ENCODE data around the gene HAS3.

Gene HAS3

GRCh38 chr16:69093974-69094373 is 11.5 kb upstream of the HAS3 start:
- Histone ChIP-seq H3K27ac (ENCODE audit: low read length) (no peak overlapping the region), H3K36me3 (ENCODE audit: control insufficient read depth, insufficient read depth, low read length) (no peaks in the 10 kb centered on the region), H3K27me3 (ENCODE audit: control insufficient read depth, insufficient read depth, low read length) (no peaks in the 10 kb centered on the region), H3K9me3 (ENCODE audit: control insufficient read depth, insufficient read depth, low read length) (no peaks in the 10 kb centered on the region), H3K4me3 (ENCODE audit: low read length) (no peak overlapping the region), H3K4me1 (ENCODE audit: control insufficient read depth, insufficient read depth, low read length) (peaks cover 6% of the 10 kb centered on the region)
- no peak for DNase-seq (ENCODE audit: low read depth, low spot score)
- WGBS (ENCODE audit: insufficient coverage, insufficient read length) = no CpG with 5 or more reads among the region's 3 CpGs

- H3K4me3 ChIP-seq (ENCODE audit: low read length) = no peak overlapping the region
- H3K27me3 ChIP-seq (ENCODE audit: control insufficient read depth, insufficient read depth, low read length) = no peaks in the 10 kb centered on the region
- H3K9me3 ChIP-seq (ENCODE audit: control insufficient read depth, insufficient read depth, low read length) = no peaks in the 10 kb centered on the region
- H3K27ac ChIP-seq (ENCODE audit: low read length) = no peak overlapping the region
- no CpG with 5 or more reads among the region's 5 CpGs for WGBS (ENCODE audit: insufficient coverage, insufficient read length)
- no peak for DNase-seq (ENCODE audit: low read depth, low spot score)
- no peaks in the 10 kb centered on the region for H3K36me3 ChIP-seq (ENCODE audit: control insufficient read depth, insufficient read depth, low read length)
- H3K4me1 ChIP-seq (ENCODE audit: control insufficient read depth, insufficient read depth, low read length) = 0 out of 2 replicates have a peak, but pooled peaks cover 4% of the 10 kb centered on the region
Observed at GRCh38 chr16:69094501-69094900, 11.0 kb upstream of the HAS3 start.

GRCh38 chr16:69095193-69095592 is 10.3 kb upstream of the HAS3 start:
- no peak overlapping the region for H3K27ac ChIP-seq (ENCODE audit: low read length)
- peaks cover 4% of the 10 kb centered on the region; the same call in 1 of the 2 replicates for H3K4me1 ChIP-seq (ENCODE audit: control insufficient read depth, insufficient read depth, low read length)
- WGBS (ENCODE audit: insufficient coverage, insufficient read length) = no CpG with 5 or more reads among the region's 6 CpGs
- no peaks in the 10 kb centered on the region for H3K36me3 ChIP-seq (ENCODE audit: control insufficient read depth, insufficient read depth, low read length)
- H3K4me3 ChIP-seq (ENCODE audit: low read length) = no peak overlapping the region
- H3K27me3 ChIP-seq (ENCODE audit: control insufficient read depth, insufficient read depth, low read length) = no peaks in the 10 kb centered on the region
- DNase-seq (ENCODE audit: low read depth, low spot score) = no peak
- H3K9me3 ChIP-seq (ENCODE audit: control insufficient read depth, insufficient read depth, low read length) = no peaks in the 10 kb centered on the region

- no CpG with 5 or more reads among the region's 11 CpGs for WGBS (ENCODE audit: insufficient coverage, insufficient read length)
- no peak overlapping the region for H3K4me3 ChIP-seq (ENCODE audit: low read length)
- H3K27me3 ChIP-seq (ENCODE audit: control insufficient read depth, insufficient read depth, low read length) = no peaks in the 10 kb centered on the region
- H3K4me1 ChIP-seq (ENCODE audit: control insufficient read depth, insufficient read depth, low read length) = peaks cover 13% of the 10 kb centered on the region
- H3K36me3 ChIP-seq (ENCODE audit: control insufficient read depth, insufficient read depth, low read length) = no peaks in the 10 kb centered on the region
- H3K27ac ChIP-seq (ENCODE audit: low read length) = no peak overlapping the region
- H3K9me3 ChIP-seq (ENCODE audit: control insufficient read depth, insufficient read depth, low read length) = no peaks in the 10 kb centered on the region
- no peak for DNase-seq (ENCODE audit: low read depth, low spot score)
Observed at GRCh38 chr16:69100071-69100691, 5.3 kb upstream of the HAS3 start.

- no peak for DNase-seq (ENCODE audit: low read depth, low spot score)
- Histone ChIP-seq H3K27ac (ENCODE audit: low read length) (no peak overlapping the region), H3K9me3 (ENCODE audit: control insufficient read depth, insufficient read depth, low read length) (no peaks in the 10 kb centered on the region), H3K4me3 (ENCODE audit: low read length) (peak overlapping the region; percentile 78), H3K36me3 (ENCODE audit: control insufficient read depth, insufficient read depth, low read length) (peaks cover 16% of the 10 kb centered on the region), H3K27me3 (ENCODE audit: control insufficient read depth, insufficient read depth, low read length) (no peaks in the 10 kb centered on the region), H3K4me1 (ENCODE audit: control insufficient read depth, insufficient read depth, low read length) (peaks cover 8% of the 10 kb centered on the region; the same call in 1 of the 2 replicates)
- no CpG with 5 or more reads among the region's 55 CpGs for WGBS (ENCODE audit: insufficient coverage, insufficient read length)
Observed at GRCh38 chr16:69106491-69107315, 1.2 kb downstream of the HAS3 start.

- DNase-seq (ENCODE audit: low read depth, low spot score) = no peak
- Histone ChIP-seq H3K36me3 (ENCODE audit: control insufficient read depth, insufficient read depth, low read length) (peaks cover 16% of the 10 kb centered on the region), H3K27me3 (ENCODE audit: control insufficient read depth, insufficient read depth, low read length) (no peaks in the 10 kb centered on the region), H3K9me3 (ENCODE audit: control insufficient read depth, insufficient read depth, low read length) (no peaks in the 10 kb centered on the region), H3K4me1 (ENCODE audit: control insufficient read depth, insufficient read depth, low read length) (peaks cover 6% of the 10 kb centered on the region; the same call in 1 of the 2 replicates), H3K4me3 (ENCODE audit: low read length) (peak overlapping the region; percentile 78; the same call in 1 of the 2 replicates), H3K27ac (ENCODE audit: low read length) (no peak overlapping the region)
- no CpG with 5 or more reads among the region's 52 CpGs for whole genome bisulfite sequencing (ENCODE audit: insufficient coverage, insufficient read length)
Observed at GRCh38 chr16:69107316-69107962, 2.0 kb downstream of the HAS3 start.

GRCh38 chr16:69108064-69108904 is 2.8 kb downstream of the HAS3 start:
- WGBS (ENCODE audit: insufficient coverage, insufficient read length) = no CpG with 5 or more reads among the region's 9 CpGs
- peaks cover 17% of the 10 kb centered on the region for H3K36me3 ChIP-seq (ENCODE audit: control insufficient read depth, insufficient read depth, low read length)
- H3K27ac ChIP-seq (ENCODE audit: low read length) = no peak overlapping the region
- H3K4me1 ChIP-seq (ENCODE audit: control insufficient read depth, insufficient read depth, low read length) = peaks cover 3% of the 10 kb centered on the region; the same call in 1 of the 2 replicates
- no peaks in the 10 kb centered on the region for H3K27me3 ChIP-seq (ENCODE audit: control insufficient read depth, insufficient read depth, low read length)
- peak overlapping the region; percentile 78; the same call in 1 of the 2 replicates for H3K4me3 ChIP-seq (ENCODE audit: low read length)
- no peak for DNase-seq (ENCODE audit: low read depth, low spot score)
- H3K9me3 ChIP-seq (ENCODE audit: control insufficient read depth, insufficient read depth, low read length) = no peaks in the 10 kb centered on the region

- no peaks in the 10 kb centered on the region for H3K9me3 ChIP-seq (ENCODE audit: control insufficient read depth, insufficient read depth, low read length)
- H3K36me3 ChIP-seq (ENCODE audit: control insufficient read depth, insufficient read depth, low read length) = peaks cover 23% of the 10 kb centered on the region
- H3K27ac ChIP-seq (ENCODE audit: low read length) = no peak overlapping the region
- no CpG with 5 or more reads among the region's 4 CpGs for WGBS (ENCODE audit: insufficient coverage, insufficient read length)
- H3K4me3 ChIP-seq (ENCODE audit: low read length) = no peak overlapping the region
- no peaks in the 10 kb centered on the region for H3K27me3 ChIP-seq (ENCODE audit: control insufficient read depth, insufficient read depth, low read length)
- peaks cover 3% of the 10 kb centered on the region; the same call in 1 of the 2 replicates for H3K4me1 ChIP-seq (ENCODE audit: control insufficient read depth, insufficient read depth, low read length)
- no peak for DNase-seq (ENCODE audit: low read depth, low spot score)
Observed at GRCh38 chr16:69108905-69109252, 3.4 kb downstream of the HAS3 start.

GRCh38 chr16:69109486-69110270 is 4.2 kb downstream of the HAS3 start:
- Histone ChIP-seq H3K9me3 (ENCODE audit: control insufficient read depth, insufficient read depth, low read length) (no peaks in the 10 kb centered on the region), H3K27ac (ENCODE audit: low read length) (no peak overlapping the region), H3K27me3 (ENCODE audit: control insufficient read depth, insufficient read depth, low read length) (no peaks in the 10 kb centered on the region), H3K4me3 (ENCODE audit: low read length) (no peak overlapping the region), H3K4me1 (ENCODE audit: control insufficient read depth, insufficient read depth, low read length) (peaks cover 3% of the 10 kb centered on the region; the same call in 1 of the 2 replicates), H3K36me3 (ENCODE audit: control insufficient read depth, insufficient read depth, low read length) (peaks cover 31% of the 10 kb centered on the region)
- WGBS (ENCODE audit: insufficient coverage, insufficient read length) = no CpG with 5 or more reads among the region's 48 CpGs
- no peak for DNase-seq (ENCODE audit: low read depth, low spot score)
